NT2/D1 (cell line): ENCODE results near the gene SLC6A8.

ENCODE experiments used
- YY1 ChIP-seq: IDR thresholded peaks from 2 replicates; pipeline ENCODE4 v1.6.1; 2011; ENCODE audit not compliant: insufficient read length, insufficient read depth
- ZNF274 ChIP-seq: IDR thresholded peaks from 2 replicates; pipeline ENCODE4 v1.6.1; 2011; ENCODE audit warnings: mild to moderate bottlenecking, low read depth, low read length

GRCh38 chrX:153740631-153741222, 53.0 kb downstream of the SLC6A8 start:
- no peak for TF ChIP-seq YY1
- no peak for TF ChIP-seq ZNF274
